NCI-H460 (cell line): ENCODE results near the gene LINS1. TPM values are rescaled to one million over a fixed set of nuclear protein-coding genes. Genes with fewer than 3 reads are reported as not detected.

Experiments
- DNase-seq: peaks from one replicate; pipeline ENCODE4 v3.0.0-alpha.2; 2016; ENCODE audit warnings: low read depth; ENCODE audit errors: extremely low read depth
- total RNA-seq: library from RNA; depleted of rRNA; stranded (reverse); fragments of >200 nt; shearing (Covaris generic); gene quantifications from 2 replicates; pipeline ENCODE4 v1.2.3, GENCODE V29; 2014

Gene LINS1
- total RNA-seq, 1 experiment from 2014 or later, result 13.0 TPM

- no peak for DNase-seq
Observed at GRCh38 chr15:100565591-100565990, 36.4 kb downstream of the LINS1 start.

DNA sequence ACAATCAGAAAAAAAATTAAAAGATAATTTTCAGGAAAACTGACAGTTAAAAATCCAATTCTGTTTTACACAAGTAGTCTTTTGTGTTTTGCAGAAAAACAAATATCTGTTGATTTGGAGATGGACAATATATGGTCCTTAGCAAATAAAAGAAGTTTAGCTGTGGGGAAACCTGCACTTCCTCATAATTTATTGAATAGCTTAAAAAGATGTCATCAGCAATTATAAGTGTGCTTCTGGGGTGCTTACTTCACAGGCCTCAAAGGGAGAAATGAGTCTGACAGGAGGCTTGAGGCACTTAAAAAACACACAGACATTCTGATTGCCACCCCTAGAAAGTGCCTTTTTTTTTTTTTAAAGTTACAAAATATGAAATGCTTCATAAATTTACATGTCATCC, 41.7 kb downstream of the LINS1 start:
- DNase-seq, result no peak

DNA sequence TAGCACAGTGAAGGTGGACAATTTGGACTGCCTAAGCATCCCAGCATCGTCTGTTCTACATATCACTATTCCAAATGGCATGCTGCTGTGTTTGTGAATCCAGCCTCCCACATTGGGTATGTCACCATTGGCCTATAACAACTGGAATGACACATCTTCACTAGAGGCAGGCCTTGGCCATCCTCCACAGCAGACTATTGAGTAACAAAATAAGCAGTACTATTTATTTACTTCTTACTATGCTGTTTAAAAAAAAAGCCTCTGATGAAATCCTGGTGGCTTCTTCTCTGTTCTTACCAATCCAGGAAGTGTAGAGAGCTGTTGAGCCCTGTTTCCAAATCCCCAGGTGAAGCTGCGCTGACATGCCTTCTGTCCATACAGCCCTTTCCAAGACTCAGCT, 42.7 kb downstream of the LINS1 start:
- DNase-seq, result no peak

DNA sequence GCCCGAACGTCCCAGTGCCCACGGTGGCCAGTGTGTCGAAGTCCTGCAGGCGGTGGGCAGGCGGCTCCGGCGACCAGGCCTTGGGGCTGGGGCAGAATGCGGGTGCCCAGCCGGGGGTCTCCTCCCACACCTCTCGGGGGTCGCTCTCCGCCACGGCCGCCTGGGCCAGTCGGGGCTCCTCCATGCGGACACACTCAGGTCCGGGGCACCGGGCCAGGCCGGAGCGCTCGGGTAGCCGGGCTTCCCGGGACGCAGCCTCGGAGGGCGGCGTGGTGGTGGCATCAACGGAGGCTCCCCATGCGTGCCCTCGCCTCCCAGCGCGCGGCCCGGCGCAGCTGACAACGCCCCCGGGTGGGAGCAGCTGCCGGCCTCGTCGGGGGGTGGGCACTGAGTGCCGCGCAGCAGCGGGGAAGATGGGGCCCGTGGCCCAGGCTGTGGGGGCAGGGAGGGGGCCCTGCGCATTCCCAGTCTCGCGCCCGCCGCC, 43.2 kb downstream of the LINS1 start:
- DNase-seq, result no peak

DNA sequence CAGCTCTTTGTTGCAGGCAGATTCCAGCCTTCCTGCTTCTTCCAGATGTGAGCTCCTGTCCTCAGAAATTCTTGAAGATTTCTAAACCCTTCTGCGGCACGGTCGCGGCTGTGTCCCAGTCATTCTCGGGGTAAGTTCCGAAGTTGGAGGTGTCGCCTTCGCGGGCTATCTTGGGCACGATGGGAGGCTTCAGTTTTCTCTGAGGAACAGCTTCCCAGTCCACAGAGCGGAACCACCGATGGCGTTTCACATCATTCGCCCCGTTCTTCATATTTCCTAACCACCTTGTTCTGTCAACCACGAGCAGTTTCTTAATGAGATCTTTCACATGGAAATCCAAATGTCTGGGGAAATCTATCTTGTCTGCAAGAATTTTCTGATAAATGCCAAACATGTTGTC, 48.5 kb downstream of the LINS1 start:
- DNase-seq, result no peak

DNA sequence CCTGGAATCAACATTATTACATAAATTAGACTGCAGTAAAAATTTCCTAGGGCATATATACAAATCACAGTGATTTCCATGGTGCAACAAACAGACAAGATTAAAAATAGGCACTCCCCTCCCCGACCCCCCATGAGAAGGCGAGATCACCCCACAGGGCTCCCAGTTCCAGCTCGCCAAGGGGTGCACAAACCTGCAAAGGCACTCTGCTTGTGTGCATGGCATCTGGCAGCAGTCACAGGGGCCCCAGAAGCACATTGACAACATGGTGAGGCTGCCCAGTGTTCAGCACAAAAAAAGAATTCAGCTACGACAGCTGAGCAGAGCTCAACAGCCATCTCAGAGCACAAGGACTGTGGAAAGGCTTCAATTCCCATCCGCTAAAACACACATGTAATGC, 54.0 kb downstream of the LINS1 start:
- no peak for DNase-seq

- no peak for DNase-seq
Observed at GRCh38 chr15:100544946-100545345, 57.0 kb downstream of the LINS1 start.

DNA sequence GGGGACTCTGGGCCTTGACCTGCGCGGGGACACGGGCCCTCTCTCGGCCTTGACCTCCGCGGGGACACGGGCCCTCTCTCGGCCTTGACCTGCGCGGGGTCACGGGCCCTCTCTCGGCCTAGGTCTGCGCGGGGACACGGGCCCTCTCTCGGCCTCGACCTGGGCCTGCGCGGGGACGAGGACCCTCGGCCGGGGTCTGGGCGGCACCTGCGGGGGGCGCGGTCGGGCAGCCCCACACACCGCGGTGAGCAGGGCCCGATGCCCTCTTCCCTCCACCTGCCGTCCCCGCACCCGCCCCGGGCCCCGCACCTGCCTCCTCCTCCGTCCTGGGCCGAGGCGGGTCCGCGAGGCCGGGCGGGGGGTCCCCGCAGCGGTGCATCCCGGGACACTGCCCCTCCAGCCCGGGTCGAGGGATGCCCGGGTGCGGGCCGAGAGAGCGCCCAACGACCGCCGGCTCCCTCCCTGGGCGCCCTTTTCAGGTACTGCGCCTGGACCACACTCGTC, 57.6 kb downstream of the LINS1 start:
- DNase-seq, result no peak

DNA sequence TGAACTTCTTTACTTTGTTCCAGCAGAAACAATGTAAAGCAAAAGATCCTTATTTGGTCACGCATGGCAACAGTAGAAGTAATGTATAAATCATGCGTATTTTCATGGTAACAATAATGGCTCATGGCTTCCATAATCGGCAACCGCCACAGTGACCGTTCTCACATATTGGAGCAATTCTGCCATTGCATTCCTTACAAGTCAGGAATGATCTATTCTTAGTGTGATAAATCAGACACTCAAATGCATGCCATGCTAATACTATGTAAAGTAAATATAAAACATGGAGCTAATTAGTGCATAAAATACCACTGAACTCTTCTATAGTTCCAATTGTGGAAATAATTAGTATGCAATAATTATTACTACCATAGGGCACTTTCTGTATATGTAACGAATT, 59.7 kb downstream of the LINS1 start:
- no peak for DNase-seq

DNA sequence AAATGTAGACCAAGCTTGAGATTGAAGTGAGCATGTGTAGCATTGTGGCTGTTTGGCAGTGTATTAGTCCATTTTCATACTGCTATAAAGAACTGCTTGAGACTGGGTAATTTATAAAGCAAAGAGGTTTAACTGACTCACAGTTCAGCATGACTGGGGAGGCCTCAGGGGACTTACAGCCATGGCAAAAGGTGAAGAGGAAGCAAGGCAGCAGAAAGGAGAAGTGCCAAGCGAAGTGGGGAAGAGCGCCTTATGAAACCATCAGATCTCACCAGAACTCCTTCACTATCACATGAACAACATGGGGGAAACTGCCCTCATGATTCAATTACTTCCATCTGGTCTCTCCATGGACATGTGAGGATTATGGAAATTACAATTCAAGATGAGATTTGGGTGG, 64.7 kb downstream of the LINS1 start:
- DNase-seq, result no peak

- no peak for DNase-seq
Observed at GRCh38 chr15:100536733-100537132, 65.3 kb downstream of the LINS1 start.

DNA sequence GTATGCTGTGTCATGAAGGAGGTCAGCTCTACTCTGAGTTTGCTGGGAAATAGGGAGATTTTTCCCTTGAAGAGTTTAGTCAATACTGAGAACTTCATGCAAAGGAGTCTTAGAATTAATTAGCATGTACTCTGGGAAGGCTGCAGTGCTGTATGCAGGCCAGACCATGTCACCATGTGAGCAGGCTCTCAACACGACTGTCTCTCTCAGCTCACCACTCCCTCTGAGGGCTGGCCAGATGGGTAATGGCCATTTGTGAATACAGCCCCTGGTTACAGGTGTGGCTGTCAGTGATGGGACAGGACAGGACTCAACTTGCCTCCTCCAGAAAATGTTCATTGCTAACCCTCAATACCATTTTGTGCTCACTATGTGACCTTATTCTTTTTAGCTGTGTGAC, 68.1 kb downstream of the LINS1 start:
- DNase-seq, result no peak

GRCh38 chr15:100531823-100532327, 70.1 kb downstream of the LINS1 start:
- no peak for DNase-seq

GRCh38 chr15:100531204-100531603, 70.8 kb downstream of the LINS1 start:
- DNase-seq, result no peak

GRCh38 chr15:100529556-100529955, 72.4 kb downstream of the LINS1 start:
- no peak for DNase-seq

DNA sequence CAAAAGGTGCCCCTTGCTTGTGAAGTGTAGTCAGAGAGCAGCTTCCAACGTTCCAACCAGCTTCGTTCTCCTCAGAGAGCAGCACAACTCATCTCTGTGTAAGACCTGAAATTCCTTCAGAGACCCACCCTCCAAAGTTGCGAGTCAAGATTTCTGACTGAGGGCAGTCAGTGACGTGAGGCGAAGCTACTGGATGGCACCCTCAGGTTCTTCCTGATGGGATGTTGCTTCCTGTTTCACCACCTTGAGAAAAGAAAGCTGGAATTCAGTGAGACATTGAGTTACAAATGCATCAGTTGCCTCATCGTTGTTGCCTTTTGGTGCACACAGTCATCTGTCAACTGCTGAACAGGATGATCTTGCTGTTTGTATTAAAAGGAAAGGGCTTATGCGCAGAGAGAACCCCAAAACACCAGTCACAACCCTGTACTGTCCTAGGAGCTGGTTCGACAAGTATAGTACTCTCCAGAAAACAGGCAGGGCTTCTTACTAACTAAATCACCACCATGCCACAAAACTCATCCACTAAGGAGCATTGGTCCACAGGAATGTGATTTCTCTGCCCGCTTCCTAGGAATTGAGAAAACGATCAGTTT, 73.1 kb downstream of the LINS1 start, which contains the start of gene CERS3:
Gene CERS3, minus strand, starts transcription at position 118 of the 596 bp plus-strand sequence. CDS start 27,101 bp downstream, outside the sequence.
- DNase-seq, result no peak

DNA sequence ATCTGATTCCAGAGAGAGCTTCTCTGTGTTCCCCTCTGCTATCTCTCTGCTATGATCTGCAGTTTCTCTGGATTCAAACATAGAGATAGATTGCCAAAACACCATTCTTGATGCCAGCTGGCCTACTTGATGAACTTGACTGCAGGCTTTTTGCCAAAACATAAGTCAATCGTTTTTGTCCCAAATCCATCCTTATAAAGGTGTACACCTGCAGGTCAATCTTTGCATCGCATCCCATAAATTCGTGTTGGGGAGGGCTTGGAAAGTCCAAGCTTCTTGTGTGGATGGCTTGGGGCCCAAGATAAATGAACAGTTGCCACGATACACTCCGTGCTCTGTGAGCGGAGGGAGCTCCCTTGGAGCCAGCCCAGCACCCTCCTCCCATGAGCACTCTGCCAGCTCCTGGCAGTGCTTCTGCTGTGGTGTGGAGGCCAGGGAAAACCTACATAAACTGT, 75.9 kb downstream of the LINS1 start:
- DNase-seq, result no peak

- no peak for DNase-seq
Observed at GRCh38 chr15:100525436-100525835, 76.5 kb downstream of the LINS1 start.

DNA sequence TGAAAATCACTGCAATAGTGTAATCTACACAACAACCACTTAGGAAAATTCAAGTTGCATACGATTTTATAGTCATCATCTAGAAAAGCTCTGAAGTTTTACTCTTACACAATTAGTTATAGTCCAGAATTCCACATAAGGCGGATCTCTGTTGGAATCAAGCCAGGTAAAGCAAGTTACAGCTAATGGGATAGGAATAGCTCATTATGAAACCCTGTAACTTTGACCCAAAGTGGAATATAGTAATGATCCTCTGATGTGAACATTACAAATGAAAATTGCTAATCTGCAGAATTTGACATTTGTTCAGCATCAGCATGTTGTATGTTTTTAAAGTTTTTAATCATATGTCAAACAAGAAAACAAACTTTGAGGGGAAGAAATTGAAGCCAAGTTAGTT, 77.7 kb downstream of the LINS1 start:
- DNase-seq, result no peak

DNA sequence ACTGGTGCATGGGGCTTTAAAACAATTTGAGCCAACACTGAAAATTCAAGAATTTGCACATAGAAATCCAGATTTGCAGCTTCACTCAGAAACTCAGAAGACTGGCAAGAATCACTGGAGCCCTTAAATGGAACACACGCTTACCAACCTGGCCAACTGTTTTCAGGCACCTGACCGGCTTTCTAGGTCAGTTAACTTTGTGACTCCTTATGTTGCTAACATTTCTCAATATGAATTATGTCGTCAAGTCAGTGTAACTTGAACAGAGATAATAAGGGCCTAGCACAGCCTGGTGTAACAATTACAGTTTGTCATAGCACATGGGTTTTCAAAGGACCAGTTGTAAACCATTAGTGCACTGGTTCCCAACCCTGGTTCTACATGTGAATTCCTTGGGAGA, 80.1 kb downstream of the LINS1 start:
- no peak for DNase-seq

- DNase-seq, result no peak
Observed at GRCh38 chr15:100520132-100520921, 81.7 kb downstream of the LINS1 start.

GRCh38 chr15:100517846-100518245, 84.1 kb downstream of the LINS1 start:
- DNase-seq, result no peak
